Renal cortex interstitium (tissue), 15 donors: ENCODE measurements around the gene DYDC1. TPM values are rescaled to one million over a fixed set of nuclear protein-coding genes. Genes with fewer than 3 reads are reported as not detected.
A peak's percentile ranks its signal among the peaks of the same experiment; 100 is the strongest.
"Not testable (repeated sequence)": the region's sequence is repeated elsewhere in the genome, so short reads cannot be mapped to it uniquely, and the experiment has no call there.

Experiments
- DNase-seq, 11 donors: peaks; one replicate each; pipeline ENCODE4 v3.0.0-alpha.2; 2013; ENCODE audit warnings: low read depth in 9 of 11, low spot score in 4 of 11; ENCODE audit errors: extremely low read depth in 1 of 11
- long read RNA-seq, 16 experiments: transcript quantifications; one replicate each; lab custom pipeline, GENCODE V29; 2026
- polyA plus RNA-seq, 3 donors: library from polyadenylated mRNA; unstranded; fragments of 120-200 nt; gene quantifications; one replicate each; pipeline ENCODE4 v1.2.1, GENCODE V29; 2013; ENCODE audit not compliant: insufficient read length in 3 of 3

Gene DYDC1
- under 1 TPM; 0.34 to 0.96 (median 0.50) TPM for polyA plus RNA-seq
- long read RNA-seq, donor 1: 0 reads
- long read RNA-seq, donor 2: 0 reads
- long read RNA-seq, donor 3: 0 reads
- long read RNA-seq, donor 4: 0 reads
- long read RNA-seq, donor 5: 0 reads
- long read RNA-seq, donor 6: 0 reads
- long read RNA-seq, donor 7: 0 reads
- long read RNA-seq, donor 8: 0 reads
- long read RNA-seq, donor 9: 0 reads
- long read RNA-seq, donor 10: 0 reads
- long read RNA-seq, donor 11: 0 reads
- long read RNA-seq, donor 12: 0 reads
- long read RNA-seq, donor 13: 0 reads
- long read RNA-seq, donor 14: 0 reads
- long read RNA-seq, donor 15: 0 reads
- long read RNA-seq, donor 16: 0 reads

DNA sequence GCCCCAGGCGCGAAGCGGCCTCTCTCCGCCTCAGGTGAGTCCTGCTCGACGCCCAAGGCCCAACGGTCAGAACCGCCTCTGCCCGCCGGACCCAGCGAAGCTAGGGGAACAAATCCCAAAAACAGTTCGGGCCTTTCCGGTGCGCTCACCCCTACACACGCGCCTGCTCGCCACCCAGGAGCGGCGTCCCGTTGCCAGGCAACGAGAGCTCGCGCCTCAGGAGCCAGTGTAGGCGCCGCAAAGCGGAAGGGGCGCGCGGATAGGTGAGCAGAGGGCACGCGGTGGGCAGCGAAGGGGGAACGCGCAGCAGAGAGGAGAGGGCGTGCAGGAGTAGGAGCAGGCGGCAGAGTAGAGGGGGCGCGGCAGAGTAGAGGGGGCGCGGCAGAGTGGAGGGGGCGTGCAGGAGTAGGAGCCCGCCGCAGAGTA lies at the start of gene DYDC1, which contains the start of gene DYDC2:
Gene DYDC1, minus strand, starts transcription at position 193 of the 426 bp plus-strand sequence. CDS start 4,154 bp downstream, outside the sequence.
Gene DYDC2, plus strand, starts transcription at position 219 of the 426 bp plus-strand sequence. CDS start 5,663 bp downstream, outside the sequence.
- DNase-seq: peak in 10 of 11 donors; percentile 55 to 77 (median 68)

DNA sequence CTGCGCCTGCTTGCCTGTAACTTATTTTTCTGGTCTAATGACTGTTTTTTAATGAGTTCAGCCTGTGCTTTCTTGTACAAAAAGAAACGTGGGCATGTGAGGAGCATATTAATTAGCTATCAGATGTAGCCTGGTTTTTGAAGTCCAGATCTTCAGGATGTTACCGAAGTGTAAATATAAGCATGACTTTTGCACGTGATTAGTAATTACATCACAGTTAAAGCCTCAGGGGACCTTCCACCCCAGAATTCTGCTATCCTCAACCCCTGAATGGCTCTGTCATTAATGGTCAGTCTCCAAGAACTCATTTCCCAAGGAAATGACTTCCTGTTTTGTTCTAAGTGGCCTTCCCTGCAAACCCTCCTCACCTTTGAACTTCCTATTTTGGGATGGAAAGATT lies 49.6 kb upstream of the DYDC1 start:
- DNase-seq: no peak

GRCh38 chr10:80405626-80406025 lies 49.1 kb upstream of the DYDC1 start:
- DNase-seq: peak in 2 of 11 donors; percentile 55 to 65

DNA sequence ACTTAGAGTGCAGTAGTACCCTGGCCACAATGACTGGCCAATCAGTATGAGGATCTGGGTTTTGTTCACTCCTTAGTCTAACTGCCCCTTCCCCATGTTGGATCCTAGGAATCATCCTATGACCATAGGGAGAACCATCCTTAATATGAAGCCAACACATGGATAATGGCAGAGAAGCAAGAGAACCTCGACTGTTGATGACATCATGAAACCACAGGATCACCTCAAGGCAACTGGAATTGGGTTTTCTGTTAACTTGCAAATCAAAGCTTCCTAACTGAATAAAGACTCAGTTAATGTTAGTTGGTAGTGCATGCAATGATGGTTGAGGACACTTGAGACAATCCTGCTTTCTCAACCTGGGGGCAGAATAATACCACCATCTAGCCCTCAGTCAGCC lies 48.5 kb upstream of the DYDC1 start:
- no peak for DNase-seq

DNA sequence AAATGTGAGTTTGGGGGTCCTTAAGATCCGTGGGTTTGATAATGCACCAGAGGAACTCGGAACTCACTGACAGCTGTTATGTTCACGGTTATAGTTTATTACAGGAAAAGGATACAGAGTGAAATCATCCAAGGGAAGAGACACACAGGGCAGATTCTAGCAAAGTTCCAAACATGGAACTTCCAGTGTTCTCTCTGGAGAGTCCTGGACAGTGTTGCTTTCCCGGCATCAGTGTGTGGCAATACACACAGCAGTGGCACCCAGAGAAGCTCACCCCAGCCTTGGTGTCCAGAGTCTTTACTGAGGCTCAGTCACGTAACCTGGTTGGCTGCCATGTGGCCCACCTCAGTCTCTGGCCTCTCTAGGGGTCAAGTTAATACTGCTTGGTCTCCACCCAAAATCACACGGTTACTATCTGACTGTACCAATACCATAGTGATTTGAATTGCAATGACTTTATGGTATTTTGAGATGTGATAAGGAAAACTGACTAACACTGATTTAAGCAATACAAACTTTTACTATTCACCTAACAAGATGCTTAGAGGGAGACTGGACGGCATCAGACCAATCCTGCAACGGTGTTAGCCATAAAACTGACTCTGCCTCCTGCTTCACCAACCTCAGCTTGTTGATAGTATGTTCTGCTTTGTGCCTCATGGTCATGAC lies 43.7 kb upstream of the DYDC1 start:
- DNase-seq: no peak

GRCh38 chr10:80397014-80397413 lies 40.5 kb upstream of the DYDC1 start:
- DNase-seq: no peak

DNA sequence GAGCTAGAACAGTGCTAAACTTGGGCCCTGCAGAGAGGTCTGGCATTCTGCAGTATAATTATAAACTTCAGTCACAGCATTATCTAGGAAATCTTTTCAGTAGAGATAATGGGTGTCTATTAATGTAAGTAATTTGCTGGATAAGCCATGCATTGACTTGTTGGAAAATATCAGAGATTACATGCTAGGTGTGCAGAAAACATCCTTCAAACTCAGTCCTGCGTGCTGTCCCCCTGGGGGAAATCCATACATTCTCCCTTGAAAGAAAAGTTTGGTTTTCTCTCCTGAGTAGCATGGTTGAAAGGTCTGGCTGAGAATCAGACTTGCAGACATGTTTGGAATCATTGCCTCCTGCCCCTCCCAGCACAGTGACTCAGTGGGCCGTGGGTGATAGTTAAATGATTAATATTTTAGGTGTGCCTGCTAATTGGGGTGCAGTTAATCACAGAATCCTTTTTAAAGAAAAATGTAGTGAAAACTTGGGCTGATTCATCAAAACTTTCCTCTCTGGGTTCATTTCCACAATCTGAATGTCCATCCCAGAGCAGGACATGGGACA lies 37.9 kb upstream of the DYDC1 start:
- DNase-seq: no peak

DNA sequence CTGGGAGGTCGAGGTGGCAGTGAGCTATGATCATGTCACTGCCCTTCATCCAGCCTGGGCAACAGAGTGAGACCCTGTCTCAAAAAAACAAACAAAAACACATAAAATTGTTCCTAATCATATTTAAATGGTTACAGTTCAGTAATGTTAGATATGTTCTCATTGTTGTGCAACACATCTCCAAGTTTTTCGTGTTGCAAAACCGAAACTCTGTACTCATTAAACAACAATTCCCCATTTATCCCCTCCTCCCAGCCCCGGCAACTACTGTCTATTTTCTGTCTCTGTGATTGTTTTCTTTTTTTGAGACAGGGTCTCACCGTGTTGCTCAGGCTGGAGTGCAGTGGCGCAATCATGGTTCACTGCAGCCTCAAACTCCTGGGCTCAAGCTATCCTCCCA lies 35.7 kb upstream of the DYDC1 start:
- DNase-seq: no peak

DNA sequence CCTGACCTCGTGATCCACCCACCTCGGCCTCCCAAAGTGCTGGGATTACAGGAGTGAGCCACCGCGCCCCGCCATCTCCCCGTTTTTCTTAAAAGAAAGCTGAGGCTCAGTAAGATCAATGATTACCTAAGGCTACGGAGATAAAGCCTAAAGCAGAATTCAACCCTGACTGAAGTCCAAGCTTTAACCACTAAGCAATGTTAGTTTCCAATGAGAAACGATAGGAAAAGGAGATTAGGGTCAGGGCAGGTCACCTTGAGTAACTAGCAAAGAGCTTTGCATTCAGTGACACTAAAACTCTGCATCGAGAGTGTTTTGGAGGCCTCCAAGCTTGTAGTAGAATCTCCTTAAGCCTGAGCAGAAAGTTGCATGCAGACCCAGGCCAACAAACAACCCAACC lies 34.2 kb upstream of the DYDC1 start:
- DNase-seq: no peak

- DNase-seq: peak in 7 of 11 donors; percentile 28 to 52 (median 45)
Observed at GRCh38 chr10:80382989-80383388, 26.4 kb upstream of the DYDC1 start.

- no peak for DNase-seq
Observed at GRCh38 chr10:80380185-80380584, 23.6 kb upstream of the DYDC1 start.

DNA sequence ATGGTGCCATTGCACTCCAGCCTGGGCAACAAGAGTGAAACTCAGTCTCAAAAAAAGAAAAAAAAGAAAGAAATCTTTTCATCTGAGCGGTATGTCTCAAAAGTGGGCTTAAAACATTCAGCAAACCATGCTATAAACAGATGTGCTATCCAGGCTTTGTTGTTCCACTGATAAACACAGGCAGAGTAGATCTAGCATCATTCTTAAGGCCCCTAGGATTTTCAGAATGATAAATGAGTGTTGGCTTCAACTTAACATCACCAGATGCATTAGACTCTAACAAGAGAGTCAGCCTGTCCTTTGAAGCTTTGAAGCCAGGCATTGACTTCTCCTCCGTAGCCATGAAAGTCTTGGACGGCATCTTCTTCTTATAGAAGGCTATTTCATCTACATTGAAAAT lies 23.1 kb upstream of the DYDC1 start:
- no peak for DNase-seq

DNA sequence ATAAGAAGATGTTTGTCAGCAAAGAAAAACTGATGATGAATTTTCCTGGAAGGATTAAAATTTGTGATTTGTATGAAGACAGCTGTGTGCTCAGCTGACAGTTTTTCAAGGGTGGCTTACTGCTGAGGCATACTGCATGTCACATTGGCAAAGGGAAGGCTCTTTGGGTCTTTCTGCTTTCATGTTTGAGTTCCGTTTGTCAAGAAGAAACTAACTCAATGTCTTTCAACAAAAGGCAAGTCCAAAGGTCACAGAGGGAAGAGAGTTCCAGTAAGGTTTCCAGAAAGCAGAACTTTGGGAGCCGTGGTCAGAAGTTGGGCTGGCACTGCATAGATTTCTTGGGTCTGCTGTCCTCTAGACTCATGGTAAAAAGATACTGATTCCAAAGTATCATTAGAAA lies 16.9 kb upstream of the DYDC1 start:
- no peak for DNase-seq

DNA sequence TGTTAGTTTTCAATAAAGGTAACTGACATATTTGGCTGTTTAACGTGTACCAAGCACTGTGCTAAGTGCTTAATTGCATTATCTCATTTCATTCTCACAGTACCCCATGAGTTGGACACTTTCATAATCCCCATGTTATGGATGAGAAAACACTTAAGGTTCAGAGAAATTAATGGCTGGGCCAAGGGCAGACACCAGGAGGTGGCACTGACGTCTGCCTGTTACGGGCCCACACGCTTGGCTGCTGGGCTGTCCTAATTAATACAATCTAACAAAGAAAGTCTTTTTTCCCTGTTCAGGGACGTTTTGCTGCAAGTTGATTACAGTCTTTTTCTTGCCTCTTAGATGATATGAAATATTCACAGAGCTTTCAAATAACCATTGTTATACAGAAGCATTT lies 16.1 kb upstream of the DYDC1 start:
- no peak for DNase-seq

- no peak for DNase-seq
Observed at GRCh38 chr10:80371467-80371866, 14.9 kb upstream of the DYDC1 start.

- no peak for DNase-seq
Observed at GRCh38 chr10:80365510-80365909, 9.0 kb upstream of the DYDC1 start.

GRCh38 chr10:80359644-80360043 lies 3.1 kb upstream of the DYDC1 start:
- DNase-seq: no peak

GRCh38 chr10:80358925-80359324 lies 2.4 kb upstream of the DYDC1 start:
- not testable (repeated sequence) for DNase-seq

- no peak for DNase-seq
Observed at GRCh38 chr10:80357851-80358125, 1.2 kb upstream of the DYDC1 start.
